MM.1S (cell line): Measurements from ENCODE around the gene RAB20.

Experiments used
- DNase-seq: peaks from one replicate; pipeline ENCODE4 v3.0.0-alpha.2; 2015
- H2AFZ ChIP-seq: fragments of 300-600 bp; sonication (generic); 2 replicates; pipeline ENCODE4 v1.6.0; 2016; ENCODE audit warnings: antibody characterized with exemption, low read length
- H3F3A ChIP-seq: fragments of 300-600 bp; sonication (generic); 2 replicates; pipeline ENCODE4 v1.6.1; 2016; ENCODE audit warnings: mild to moderate bottlenecking, antibody characterized with exemption, low read length, moderate library complexity, mixed read lengths; ENCODE audit not compliant: insufficient read depth
- H3K27ac ChIP-seq: fragments of 300-600 bp; sonication (generic); 2 replicates; pipeline ENCODE4 v1.5.1; 2016; ENCODE audit warnings: mild to moderate bottlenecking, low read length
- H3K27me3 ChIP-seq: fragments of 300-600 bp; sonication (generic); replicated peaks from 2 replicates; pipeline ENCODE4 v1.6.0; 2016; ENCODE audit warnings: low read length; ENCODE audit not compliant: insufficient read depth
- H3K36me3 ChIP-seq: fragments of 300-600 bp; sonication (generic); replicated peaks from 2 replicates; pipeline ENCODE4 v1.6.1; 2016; ENCODE audit warnings: mild to moderate bottlenecking, low read length, mixed read lengths; ENCODE audit not compliant: insufficient read depth
- H3K4me1 ChIP-seq: fragments of 300-600 bp; sonication (generic); 2 replicates; pipeline ENCODE4 v1.6.1; 2016; ENCODE audit warnings: low read length, mixed read lengths
- H3K4me2 ChIP-seq: fragments of 300-600 bp; sonication (generic); 2 replicates; pipeline ENCODE4 v1.6.0; 2016; ENCODE audit warnings: low read depth, low read length
- H3K4me3 ChIP-seq: fragments of 300-600 bp; sonication (generic); 2 replicates; pipeline ENCODE4 v1.5.1; 2016; ENCODE audit warnings: low read length, mixed read lengths
- H3K79me2 ChIP-seq: fragments of 300-600 bp; sonication (generic); 2 replicates; pipeline ENCODE4 v1.6.1; 2016; ENCODE audit warnings: mixed run types, low read length, mixed read lengths
- H3K9ac ChIP-seq: fragments of 300-600 bp; sonication (generic); 2 replicates; pipeline ENCODE4 v1.6.1; 2016; ENCODE audit warnings: low read length, mixed read lengths
- H3K9me2 ChIP-seq: fragments of 300-600 bp; sonication (generic); replicated peaks from 2 replicates; pipeline ENCODE4 v1.6.1; 2016; ENCODE audit warnings: mild to moderate bottlenecking, low read length, mixed read lengths; ENCODE audit not compliant: insufficient read depth
- H3K9me3 ChIP-seq: fragments of 300-600 bp; sonication (generic); replicated peaks from 2 replicates; pipeline ENCODE4 v1.6.1; 2016; ENCODE audit warnings: mild to moderate bottlenecking, low read length, mixed read lengths; ENCODE audit not compliant: insufficient read depth
- H4K20me1 ChIP-seq: fragments of 300-600 bp; sonication (generic); 2 replicates; pipeline ENCODE4 v1.6.1; 2016; ENCODE audit warnings: mild to moderate bottlenecking, low read length, moderate library complexity, mixed read lengths; ENCODE audit not compliant: insufficient read depth
- EZH2 ChIP-seq: fragments of 300-600 bp; sonication (generic); optimal IDR thresholded peaks from 2 replicates; pipeline ENCODE3; 2017; ENCODE audit warnings: low read depth, mild to moderate bottlenecking, antibody characterized with exemption, low read length, mixed read lengths
- EZH2phosphoT487 ChIP-seq: fragments of 300-600 bp; sonication (generic); IDR thresholded peaks from 2 replicates; pipeline ENCODE4 v1.6.1; 2018; ENCODE audit warnings: antibody characterized with exemption, low read length
- TF ChIP-seq, protein P1 (sequence below): fragments of 300-600 bp; sonication (generic); IDR thresholded peaks from 2 replicates; pipeline ENCODE4 v1.5.1; 2016; ENCODE audit warnings: antibody characterized with exemption, low read length, mixed read lengths

The RAB20 gene

GRCh38 chr13:110519046-110519445 is 42.5 kb downstream of the RAB20 start:
- H2AFZ ChIP-seq, result no peak overlapping the region
- no peaks in the 10 kb centered on the region for H3K9me3 ChIP-seq
- no peak overlapping the region for H3K27ac ChIP-seq
- no peak overlapping the region for H3K9ac ChIP-seq
- no peaks in the 10 kb centered on the region for H3F3A ChIP-seq
- peaks cover 5% of the 10 kb centered on the region for H3K4me1 ChIP-seq
- H3K36me3 ChIP-seq, result no peaks in the 10 kb centered on the region
- H3K4me3 ChIP-seq, result no peak overlapping the region
- TF ChIP-seq EZH2, result no peak
- TF ChIP-seq, protein P1, sequence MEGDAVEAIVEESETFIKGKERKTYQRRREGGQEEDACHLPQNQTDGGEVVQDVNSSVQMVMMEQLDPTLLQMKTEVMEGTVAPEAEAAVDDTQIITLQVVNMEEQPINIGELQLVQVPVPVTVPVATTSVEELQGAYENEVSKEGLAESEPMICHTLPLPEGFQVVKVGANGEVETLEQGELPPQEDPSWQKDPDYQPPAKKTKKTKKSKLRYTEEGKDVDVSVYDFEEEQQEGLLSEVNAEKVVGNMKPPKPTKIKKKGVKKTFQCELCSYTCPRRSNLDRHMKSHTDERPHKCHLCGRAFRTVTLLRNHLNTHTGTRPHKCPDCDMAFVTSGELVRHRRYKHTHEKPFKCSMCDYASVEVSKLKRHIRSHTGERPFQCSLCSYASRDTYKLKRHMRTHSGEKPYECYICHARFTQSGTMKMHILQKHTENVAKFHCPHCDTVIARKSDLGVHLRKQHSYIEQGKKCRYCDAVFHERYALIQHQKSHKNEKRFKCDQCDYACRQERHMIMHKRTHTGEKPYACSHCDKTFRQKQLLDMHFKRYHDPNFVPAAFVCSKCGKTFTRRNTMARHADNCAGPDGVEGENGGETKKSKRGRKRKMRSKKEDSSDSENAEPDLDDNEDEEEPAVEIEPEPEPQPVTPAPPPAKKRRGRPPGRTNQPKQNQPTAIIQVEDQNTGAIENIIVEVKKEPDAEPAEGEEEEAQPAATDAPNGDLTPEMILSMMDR, result no peak
- no peak for TF ChIP-seq EZH2phosphoT487
- no peaks in the 10 kb centered on the region for H3K27me3 ChIP-seq
- no peak overlapping the region for H3K4me2 ChIP-seq
- H3K9me2 ChIP-seq, result no peaks in the 10 kb centered on the region
- no peaks in the 10 kb centered on the region for H3K79me2 ChIP-seq
- no peaks in the 10 kb centered on the region for H4K20me1 ChIP-seq
- no peak for DNase-seq

GRCh38 chr13:110518571-110518970 is 43.0 kb downstream of the RAB20 start:
- Histone ChIP-seq H3K9me3 (no peaks in the 10 kb centered on the region), H3K9me2 (no peaks in the 10 kb centered on the region), H3K79me2 (no peaks in the 10 kb centered on the region), H3K4me1 (0 out of 2 replicates have a peak, but pooled peaks cover under 1% of the 10 kb centered on the region), H4K20me1 (no peaks in the 10 kb centered on the region), H2AFZ (no peak overlapping the region), H3K27me3 (no peaks in the 10 kb centered on the region), H3K27ac (no peak overlapping the region), H3K4me3 (no peak overlapping the region), H3K9ac (no peak overlapping the region), H3F3A (no peaks in the 10 kb centered on the region), H3K4me2 (no peak overlapping the region), H3K36me3 (no peaks in the 10 kb centered on the region)
- DNase-seq, result no peak
- TF ChIP-seq EZH2 (no peak), EZH2phosphoT487 (no peak)
- TF ChIP-seq, protein P1, result no peak

- Histone ChIP-seq H3K27me3 (no peaks in the 10 kb centered on the region), H4K20me1 (no peaks in the 10 kb centered on the region), H3K9me3 (no peaks in the 10 kb centered on the region), H3K9ac (no peak overlapping the region), H2AFZ (no peak overlapping the region), H3F3A (no peaks in the 10 kb centered on the region), H3K36me3 (no peaks in the 10 kb centered on the region), H3K4me2 (no peak overlapping the region), H3K79me2 (no peaks in the 10 kb centered on the region), H3K4me3 (no peak overlapping the region), H3K27ac (no peak overlapping the region), H3K4me1 (no peaks in the 10 kb centered on the region), H3K9me2 (no peaks in the 10 kb centered on the region)
- DNase-seq, result no peak
- TF ChIP-seq EZH2phosphoT487 (no peak), EZH2 (no peak)
- TF ChIP-seq, protein P1, result no peak
Measured at GRCh38 chr13:110518226-110518525, 43.3 kb downstream of the RAB20 start.
